Transverse colon (tissue), 3 donors: ENCODE results near the gene GRB7.

ENCODE experiments used
- CTCF ChIP-seq, 5 experiments: fragments of 200-600 bp in 3 of 5; fragments of 450-650 bp in 2 of 5; sonication (generic) in 3 of 5; IDR thresholded peaks; 1 replicate in 2 of 5; 2 replicates in 3 of 5; pipeline ENCODE4 v1.5.1; 2016 to 2017; ENCODE audit warnings: antibody characterized with exemption in 5 of 5, inconsistent platforms in 3 of 5, mild to moderate bottlenecking in 2 of 5, moderate library complexity in 1 of 5
- POLR2A ChIP-seq: fragments of 450-650 bp; IDR thresholded peaks from one replicate; pipeline ENCODE4 v1.6.1; 2016; ENCODE audit warnings: antibody characterized with exemption, mild to moderate bottlenecking, moderate library complexity

- TF ChIP-seq CTCF (IDR thresholded peaks at IDR 0.05) (no peak), POLR2A (no peak)
Measured at GRCh38 chr17:39732586-39732985, 5.2 kb upstream of the GRB7 start.
